Activated CD4-positive, alpha-beta T cell treated with anti-CD3 and anti-CD28 coated beads for 36 hours (primary cell): ENCODE data around the gene CLOCK. TPM values are rescaled to one million over a fixed set of nuclear protein-coding genes. Genes with fewer than 3 reads are reported as not detected.

Source experiments
- ATAC-seq: fragments of 200-7000 bp; cut with Tn5 transposase; one replicate; pipeline ENCODE4 v1.10.0; 2021; ENCODE audit warnings: mild to moderate bottlenecking, moderate library complexity
- CTCF ChIA-PET: fragments of 350-600 bp; sonication (Branson Sonifier 250); formaldehyde crosslinking; loops from one replicate; lab custom pipeline; 2021; ENCODE audit warnings: antibody characterized with exemption; lab: Charles Lee
- POLR2A ChIA-PET: fragments of 350-600 bp; sonication (Branson Sonifier 250); formaldehyde crosslinking; loops from one replicate; lab custom pipeline; 2021; ENCODE audit warnings: antibody characterized with exemption, inconsistent platforms; lab: Charles Lee
- DNase-seq: peaks from one replicate; pipeline ENCODE4 v3.0.0-alpha.2; 2020
- H3K27ac Mint-ChIP-seq: one replicate; pipeline ENCODE4 v1.8.0; 2021; ENCODE audit warnings: mixed read lengths
- H3K27me3 Mint-ChIP-seq: one replicate; pipeline ENCODE4 v1.8.0; 2021; ENCODE audit warnings: mixed read lengths
- H3K36me3 Mint-ChIP-seq: one replicate; pipeline ENCODE4 v1.8.0; 2021; ENCODE audit warnings: low read depth, mixed read lengths
- H3K4me1 Mint-ChIP-seq: one replicate; pipeline ENCODE4 v1.8.0; 2021; ENCODE audit warnings: mixed read lengths
- H3K4me3 Mint-ChIP-seq: one replicate; pipeline ENCODE4 v1.8.0; 2021; ENCODE audit warnings: mild to moderate bottlenecking, moderate library complexity, mixed read lengths
- H3K9me3 Mint-ChIP-seq: one replicate; pipeline ENCODE4 v1.8.0; 2021; ENCODE audit warnings: low read depth, mixed read lengths
- intact Hi-C, 2 experiments: fragments of 100-400 bp; cut with DNase I in 1 of 2; cut with micrococcal nuclease in 1 of 2; formaldehyde crosslinking; loops; one replicate each; pipeline versions ENCODE4 v1.14.2 to v1.15.1; 2022 to 2024; cut with DNase I, micrococcal nuclease
- total RNA-seq, 2 experiments: library from RNA; stranded (reverse); gene quantifications; one replicate each; pipeline ENCODE4 v1.2.3, GENCODE V29; 2021

Gene CLOCK
- total RNA-seq, 2 experiments from 2014 or later: 10.4 to 13.3 TPM

DNA sequence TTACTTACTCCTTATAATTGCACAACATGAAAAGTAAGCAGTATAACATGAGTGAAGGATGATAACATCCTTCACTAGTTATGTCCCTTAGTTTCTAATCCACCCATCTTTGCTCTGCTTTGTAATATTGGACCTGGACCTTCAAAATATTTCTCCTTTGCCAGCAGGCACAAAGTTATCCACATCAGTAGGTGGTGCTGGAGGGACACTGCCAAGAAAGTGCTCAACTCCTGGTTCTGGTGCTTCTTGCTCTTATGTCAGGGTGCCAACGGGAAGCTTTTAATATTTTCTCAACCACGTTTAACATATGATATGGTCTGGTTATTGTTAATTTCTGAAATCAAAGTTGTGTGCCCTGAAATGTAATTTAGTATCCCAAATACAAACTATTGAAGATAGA is 101.9 kb downstream of the CLOCK start:
- ATAC-seq (no peak), DNase-seq (no peak)
- ChIA-PET POLR2A (no interaction called here), CTCF (interaction anchor here (0.7 to 1.7 kb wide), 2 partner anchors 12 to 108 kb away, joined by 4 read pairs; no protein-coding TSS in a partner anchor)
- H3K9me3 Mint-ChIP-seq: no peaks in the 10 kb centered on the region
- peaks cover 24% of the 10 kb centered on the region for H3K36me3 Mint-ChIP-seq
- H3K27me3 Mint-ChIP-seq: no peaks in the 10 kb centered on the region
- H3K27ac Mint-ChIP-seq: no peak overlapping the region
- intact Hi-C loops: loop anchor here in 1 of 2 experiments (10.0 kb wide), 1 partner anchor 290 kb away; no protein-coding TSS in a partner anchor
- peaks cover 7% of the 10 kb centered on the region for H3K4me1 Mint-ChIP-seq
- H3K4me3 Mint-ChIP-seq: no peak overlapping the region

DNA sequence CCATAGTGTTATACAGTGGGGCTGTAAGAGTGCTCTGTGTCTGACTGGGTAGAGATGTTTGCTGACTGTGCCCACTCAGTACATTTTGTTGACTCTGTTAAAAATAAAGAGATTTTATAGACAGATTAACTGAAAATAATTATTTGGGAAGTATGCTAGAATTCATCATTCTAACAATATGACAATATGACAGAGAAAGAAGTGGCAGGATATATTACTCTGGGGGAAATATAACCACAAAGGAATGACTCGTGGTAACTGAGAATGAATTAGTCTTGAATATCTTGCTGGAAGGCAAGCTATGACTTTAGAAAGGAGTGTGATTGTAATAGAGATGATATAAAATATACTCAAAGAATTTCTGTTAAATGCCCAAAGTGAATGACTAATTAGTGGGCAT is 104.2 kb downstream of the CLOCK start:
- POLR2A ChIA-PET: no interaction called here
- Mint-ChIP-seq H3K36me3 (peaks cover 32% of the 10 kb centered on the region), H3K27ac (no peak overlapping the region), H3K4me1 (no peaks in the 10 kb centered on the region), H3K9me3 (no peaks in the 10 kb centered on the region), H3K4me3 (no peak overlapping the region), H3K27me3 (no peaks in the 10 kb centered on the region)
- CTCF ChIA-PET: no interaction called here
- intact Hi-C loops: loop anchor here in 1 of 2 experiments (10.0 kb wide), 1 partner anchor 292 kb away; no protein-coding TSS in a partner anchor
- DNase-seq: no peak
- ATAC-seq: no peak

DNA sequence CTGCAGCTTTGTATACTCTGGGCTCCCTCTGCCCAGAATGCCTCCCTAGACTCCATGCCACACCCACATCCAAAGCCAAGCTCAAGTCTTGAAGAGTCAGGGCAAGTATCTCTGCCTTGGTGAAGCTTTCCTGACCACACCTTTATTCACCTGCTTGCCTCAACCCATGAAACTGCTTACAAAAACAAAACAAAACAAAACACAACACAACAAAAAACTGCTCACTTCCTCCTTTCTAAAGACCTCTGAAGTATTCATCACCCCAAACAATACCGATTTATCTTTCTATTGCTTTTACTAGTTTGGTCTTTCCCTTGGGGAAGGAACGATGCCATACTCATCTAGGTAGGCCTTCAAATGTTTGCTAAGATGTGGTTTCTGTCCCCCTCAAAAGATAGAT is 105.9 kb downstream of the CLOCK start:
- ChIA-PET CTCF (no interaction called here), POLR2A (no interaction called here)
- H3K4me3 Mint-ChIP-seq: no peak overlapping the region
- peaks cover 35% of the 10 kb centered on the region for H3K36me3 Mint-ChIP-seq
- DNase-seq (no peak), ATAC-seq (no peak)
- H3K27me3 Mint-ChIP-seq: no peaks in the 10 kb centered on the region
- intact Hi-C loops: loop anchor here in 1 of 2 experiments (10.0 kb wide), 1 partner anchor 294 kb away; no protein-coding TSS in a partner anchor
- H3K4me1 Mint-ChIP-seq: no peaks in the 10 kb centered on the region
- no peak overlapping the region for H3K27ac Mint-ChIP-seq
- H3K9me3 Mint-ChIP-seq: no peaks in the 10 kb centered on the region

DNA sequence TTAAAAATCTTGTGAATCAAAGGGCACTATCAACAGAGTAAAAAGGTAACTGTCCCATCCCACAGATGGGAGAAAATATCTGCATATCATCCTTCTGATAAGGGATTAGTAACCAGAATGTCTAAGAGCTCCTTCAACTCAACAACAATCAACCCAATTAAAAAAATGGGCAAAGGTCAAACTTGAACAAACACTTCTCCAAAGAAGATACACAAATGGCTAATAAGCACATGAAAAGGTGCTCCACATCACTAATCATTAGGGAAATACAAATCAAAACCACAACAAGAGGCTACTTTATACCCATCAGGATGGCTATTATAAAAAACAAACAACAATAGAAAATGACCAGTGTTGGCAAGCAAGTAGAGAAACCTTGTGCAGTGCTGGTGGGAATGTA is 107.7 kb downstream of the CLOCK start:
- Mint-ChIP-seq H3K27me3 (no peaks in the 10 kb centered on the region), H3K9me3 (no peaks in the 10 kb centered on the region), H3K4me1 (peaks cover 15% of the 10 kb centered on the region), H3K27ac (no peak overlapping the region), H3K36me3 (peaks cover 49% of the 10 kb centered on the region), H3K4me3 (no peak overlapping the region)
- ATAC-seq (no peak), DNase-seq (no peak)
- intact Hi-C loops: loop anchor here (5.0 kb wide), 2 partner anchors 108 to 113 kb away; partner anchors contain the start of gene CLOCK (in 1 of the 2)
- ChIA-PET CTCF (no interaction called here), POLR2A (no interaction called here)

DNA sequence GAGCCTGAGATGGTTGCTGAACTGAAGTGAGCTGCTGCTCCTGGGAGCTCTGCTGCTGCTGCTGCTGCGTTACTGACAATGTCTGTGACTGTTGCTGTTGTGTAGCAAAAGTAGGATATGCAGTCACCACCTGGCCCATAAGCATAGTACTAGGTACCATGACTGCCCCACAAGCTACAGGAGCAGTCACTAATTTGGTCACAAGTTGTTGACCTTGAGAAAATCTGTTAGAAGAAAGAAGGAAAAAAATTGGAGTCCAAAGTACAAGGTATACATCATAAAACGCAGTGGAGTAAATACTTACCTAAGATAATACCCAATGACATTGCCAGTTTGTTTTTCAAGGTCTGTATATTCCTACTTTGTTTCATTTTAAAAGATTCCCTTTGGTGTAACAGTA is 108.4 kb downstream of the CLOCK start:
- Mint-ChIP-seq H3K27ac (no peak overlapping the region), H3K4me3 (no peak overlapping the region), H3K27me3 (no peaks in the 10 kb centered on the region), H3K4me1 (peaks cover 15% of the 10 kb centered on the region), H3K36me3 (peaks cover 47% of the 10 kb centered on the region), H3K9me3 (no peaks in the 10 kb centered on the region)
- POLR2A ChIA-PET: no interaction called here
- intact Hi-C loops: loop anchor here (5.0 kb wide), 2 partner anchors 109 to 114 kb away; partner anchors contain the start of gene CLOCK (in 1 of the 2)
- CTCF ChIA-PET: interaction anchor here (1.1 kb wide), 1 partner anchor 11 kb away, joined by 3 read pairs; no protein-coding TSS in a partner anchor
- DNase-seq: no peak
- no peak for ATAC-seq

DNA sequence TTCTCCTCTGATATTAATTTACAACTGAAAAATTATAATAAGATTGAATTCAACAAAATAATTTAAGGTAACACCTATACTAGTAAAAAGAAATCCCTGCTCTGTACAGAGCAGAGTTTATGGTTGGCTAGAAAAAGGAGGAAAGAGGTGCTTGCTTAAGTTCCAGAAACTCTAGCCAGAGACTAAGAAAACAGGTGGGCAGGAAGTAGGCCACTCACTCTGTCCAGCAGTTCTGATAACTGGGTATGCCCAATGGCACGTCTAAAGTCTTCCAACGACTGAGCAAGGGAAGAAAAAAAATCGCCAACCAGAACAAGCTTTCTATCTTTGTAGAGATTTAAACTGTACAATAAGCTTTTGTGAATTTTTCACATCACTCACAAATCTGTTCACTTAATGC is 108.9 kb downstream of the CLOCK start:
- POLR2A ChIA-PET: no interaction called here
- DNase-seq (no peak), ATAC-seq (no peak)
- no peak overlapping the region for H3K27ac Mint-ChIP-seq
- no peaks in the 10 kb centered on the region for H3K9me3 Mint-ChIP-seq
- no peak overlapping the region for H3K4me3 Mint-ChIP-seq
- peaks cover 15% of the 10 kb centered on the region for H3K4me1 Mint-ChIP-seq
- no peaks in the 10 kb centered on the region for H3K27me3 Mint-ChIP-seq
- intact Hi-C loops: loop anchor here (5.0 kb wide), 2 partner anchors 109 to 114 kb away; partner anchors contain the start of gene CLOCK (in 1 of the 2)
- H3K36me3 Mint-ChIP-seq: peaks cover 49% of the 10 kb centered on the region
- CTCF ChIA-PET: interaction anchor here (1.1 kb wide), 1 partner anchor 11 kb away, joined by 3 read pairs; no protein-coding TSS in a partner anchor

DNA sequence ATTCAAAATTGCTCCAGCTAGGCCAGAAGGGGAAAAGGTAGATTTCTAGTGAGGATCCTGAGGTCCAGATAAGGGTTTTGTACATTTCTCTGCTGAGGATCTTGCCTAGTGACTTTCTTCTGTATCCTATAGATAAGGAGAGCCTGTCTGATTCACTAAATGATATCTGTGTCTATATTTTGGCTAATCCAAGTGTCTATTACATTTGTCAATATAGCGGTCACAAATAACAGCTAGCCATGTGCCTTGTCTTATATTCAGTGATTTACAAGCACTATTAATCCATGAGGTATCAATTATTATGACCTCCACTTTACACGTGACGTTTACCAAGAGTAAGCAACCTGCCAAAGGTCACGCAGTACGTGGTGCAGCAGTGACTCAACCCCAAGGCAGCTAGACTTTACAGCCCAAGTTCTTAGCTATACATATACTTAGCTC is 109.3 kb downstream of the CLOCK start:
- POLR2A ChIA-PET: no interaction called here
- H3K27me3 Mint-ChIP-seq: no peaks in the 10 kb centered on the region
- CTCF ChIA-PET: interaction anchor here (1.1 kb wide), 1 partner anchor 12 kb away, joined by 3 read pairs; no protein-coding TSS in a partner anchor
- H3K4me1 Mint-ChIP-seq: peaks cover 15% of the 10 kb centered on the region
- ATAC-seq: no peak
- DNase-seq: no peak
- peaks cover 47% of the 10 kb centered on the region for H3K36me3 Mint-ChIP-seq
- no peak overlapping the region for H3K4me3 Mint-ChIP-seq
- no peaks in the 10 kb centered on the region for H3K9me3 Mint-ChIP-seq
- intact Hi-C loops: loop anchor here (5.0 kb wide), 2 partner anchors 110 to 115 kb away; partner anchors contain the start of gene CLOCK (in 1 of the 2)
- no peak overlapping the region for H3K27ac Mint-ChIP-seq

DNA sequence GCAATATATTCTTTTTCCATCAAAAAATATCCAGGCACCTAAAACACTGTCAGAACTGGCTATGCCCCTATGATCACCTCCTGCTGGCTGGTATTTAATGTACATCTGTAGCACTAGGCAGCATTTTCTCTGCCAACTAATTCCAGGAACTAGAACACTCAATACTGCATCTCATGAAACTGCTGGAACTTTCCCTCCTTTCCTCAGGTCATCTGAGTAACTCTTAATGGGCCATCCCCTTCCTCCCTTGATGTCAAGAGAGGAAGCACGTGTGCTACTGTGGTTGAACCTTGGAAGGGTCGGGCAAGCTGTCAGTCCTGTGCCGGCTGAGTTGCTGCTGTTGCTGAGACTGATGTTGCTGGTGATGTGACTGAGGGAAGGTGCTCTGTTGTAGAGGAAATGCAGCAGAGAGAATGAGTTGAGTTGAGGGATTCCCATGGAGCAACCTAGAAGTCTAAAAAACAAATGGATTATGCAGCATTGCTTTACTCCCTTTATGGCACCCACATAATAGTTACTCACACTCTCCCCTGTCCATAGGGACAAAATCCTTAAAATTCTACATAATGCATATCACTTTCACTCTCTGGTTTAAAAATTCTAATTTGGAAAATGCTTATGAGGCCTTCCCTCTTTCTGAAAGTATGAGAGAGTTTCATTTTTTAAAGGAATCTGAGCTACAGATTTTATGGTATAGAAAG is 111.4 kb downstream of the CLOCK start:
- H3K27me3 Mint-ChIP-seq: no peaks in the 10 kb centered on the region
- peak overlapping the region; percentile 73 for H3K27ac Mint-ChIP-seq
- intact Hi-C loops: loop anchor here (2.0 to 5.0 kb wide), 3 partner anchors 88 to 117 kb away; partner anchors contain the start of genes CLOCK (in 1 of the 2) and SRD5A3 (in 1 of the 2)
- DNase-seq: peak; percentile 62
- ATAC-seq: peak; percentile 96
- H3K4me3 Mint-ChIP-seq: no peak overlapping the region
- CTCF ChIA-PET: interaction anchor here (1.2 to 1.3 kb wide), 2 partner anchors 11 to 19 kb away, joined by 3 read pairs; no protein-coding TSS in a partner anchor
- H3K9me3 Mint-ChIP-seq: no peaks in the 10 kb centered on the region
- H3K4me1 Mint-ChIP-seq: peaks cover 15% of the 10 kb centered on the region
- peaks cover 41% of the 10 kb centered on the region for H3K36me3 Mint-ChIP-seq
- POLR2A ChIA-PET: no interaction called here

DNA sequence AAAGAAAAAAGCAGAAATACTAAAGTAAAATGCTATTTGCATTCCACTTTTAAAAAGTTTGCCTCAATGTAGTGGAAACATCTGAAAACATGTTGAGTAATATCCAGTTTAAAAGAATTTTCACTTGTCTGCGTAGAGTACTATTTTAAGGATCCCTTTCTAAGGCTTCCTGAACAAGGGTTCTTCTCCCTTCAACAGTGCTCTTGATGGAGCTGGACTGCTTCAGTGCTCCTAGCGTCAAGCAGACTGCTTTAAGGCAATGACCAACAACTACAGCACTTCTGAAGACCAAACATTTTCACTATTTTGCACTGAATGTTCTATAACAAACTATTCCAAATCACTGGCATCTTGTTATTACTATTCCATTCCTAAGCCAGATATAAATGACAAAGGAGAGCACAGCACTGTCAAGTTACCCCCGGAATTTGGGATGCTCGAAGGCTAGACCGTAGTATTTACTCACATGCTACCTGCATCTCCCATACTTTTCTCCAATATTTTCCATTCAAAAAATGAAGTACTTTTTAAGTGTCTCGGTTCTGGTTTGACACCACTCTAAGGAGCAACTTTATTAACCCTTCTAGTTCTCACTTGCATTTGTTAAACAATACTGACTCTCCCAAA is 114.9 kb downstream of the CLOCK start:
- no peak for DNase-seq
- POLR2A ChIA-PET: no interaction called here
- ATAC-seq: no peak
- CTCF ChIA-PET: interaction anchor here (0.6 to 1.2 kb wide), 3 partner anchors 10 to 840 kb away, joined by 3 to 4 read pairs (median 4); no protein-coding TSS in a partner anchor
- H3K27ac Mint-ChIP-seq: no peak overlapping the region
- intact Hi-C loops: loop anchor here in 1 of 2 experiments (5.0 kb wide), 1 partner anchor 35 kb away; the partner anchor contains the start of gene TMEM165
- H3K27me3 Mint-ChIP-seq: no peaks in the 10 kb centered on the region
- peaks cover 15% of the 10 kb centered on the region for H3K4me1 Mint-ChIP-seq
- no peaks in the 10 kb centered on the region for H3K9me3 Mint-ChIP-seq
- peaks cover 25% of the 10 kb centered on the region for H3K36me3 Mint-ChIP-seq
- H3K4me3 Mint-ChIP-seq: no peak overlapping the region

DNA sequence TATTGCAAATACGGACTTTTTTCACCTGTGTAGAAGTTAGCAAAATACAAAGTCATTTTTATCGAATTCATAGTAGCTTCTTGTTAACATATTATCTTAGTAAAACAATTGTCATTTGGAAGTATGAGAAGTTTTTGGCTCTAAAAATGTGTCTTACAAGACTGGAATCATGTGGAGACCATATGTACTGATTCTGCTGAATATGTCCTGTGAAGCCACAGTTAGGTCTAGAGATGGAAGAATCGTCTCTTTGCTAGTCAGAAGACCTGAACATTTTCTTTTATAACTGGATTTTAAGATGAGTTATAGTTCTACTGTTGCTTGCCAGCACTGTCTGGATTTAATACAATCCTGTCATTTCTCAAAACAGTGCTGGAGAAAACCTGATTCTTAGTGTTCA is 121.9 kb downstream of the CLOCK start:
- DNase-seq: no peak
- H3K27me3 Mint-ChIP-seq: no peaks in the 10 kb centered on the region
- POLR2A ChIA-PET: no interaction called here
- no peaks in the 10 kb centered on the region for H3K9me3 Mint-ChIP-seq
- ATAC-seq: no peak
- peaks cover 48% of the 10 kb centered on the region for H3K36me3 Mint-ChIP-seq
- no peak overlapping the region for H3K4me3 Mint-ChIP-seq
- no peaks in the 10 kb centered on the region for H3K4me1 Mint-ChIP-seq
- CTCF ChIA-PET: no interaction called here
- no peak overlapping the region for H3K27ac Mint-ChIP-seq
- intact Hi-C loops: no loop called here

DNA sequence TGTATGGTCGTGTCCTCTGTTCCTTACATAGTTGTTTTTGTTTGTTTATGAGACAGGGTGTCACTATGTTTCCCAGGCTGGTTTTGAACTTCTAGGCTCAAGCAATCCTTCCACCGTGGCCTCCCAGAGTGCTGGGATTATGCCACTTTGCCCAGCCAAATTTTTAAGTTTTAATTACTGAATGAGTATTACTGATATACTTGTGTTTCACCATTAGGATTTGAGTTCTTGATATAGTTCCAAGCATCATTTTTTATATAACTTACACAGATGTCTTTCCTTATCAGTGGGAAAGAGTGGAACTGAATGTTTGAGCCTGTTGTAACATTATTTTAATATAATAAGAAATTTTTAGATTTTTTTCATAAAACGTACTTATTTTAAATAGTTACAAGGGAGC is 130.5 kb downstream of the CLOCK start:
- H3K27me3 Mint-ChIP-seq: no peaks in the 10 kb centered on the region
- CTCF ChIA-PET: interaction anchor here (0.8 to 2.3 kb wide), 3 partner anchors 7 to 19 kb away, joined by 3 to 8 read pairs (median 3); no protein-coding TSS in a partner anchor
- no peaks in the 10 kb centered on the region for H3K9me3 Mint-ChIP-seq

More for the DNA sequence above, 130.5 kb downstream of the CLOCK start:
- intact Hi-C loops: no loop called here
- Mint-ChIP-seq H3K36me3 (peaks cover 29% of the 10 kb centered on the region), H3K27ac (no peak overlapping the region), H3K4me1 (no peaks in the 10 kb centered on the region), H3K4me3 (no peak overlapping the region)
- DNase-seq (no peak), ATAC-seq (no peak)
- POLR2A ChIA-PET: no interaction called here
